H1 (cell line): ENCODE data around the gene AKIRIN1. TPM values are rescaled to one million over a fixed set of nuclear protein-coding genes. Genes with fewer than 3 reads are reported as not detected.

Source experiments
- CEBPB ChIP-seq: IDR thresholded peaks from 2 replicates; pipeline ENCODE4 v1.6.1; 2012; ENCODE audit warnings: low read depth, low read length
- CTBP2 ChIP-seq: IDR thresholded peaks from 2 replicates; pipeline ENCODE4 v1.7.0; 2011; ENCODE audit warnings: borderline replicate concordance, mild to moderate bottlenecking, moderate library complexity, mixed read lengths, low read length; ENCODE audit not compliant: insufficient read depth, insufficient read length
- E2F6 ChIP-seq: IDR thresholded peaks from 2 replicates; pipeline ENCODE4 v1.6.1; 2012; ENCODE audit warnings: inconsistent platforms
- EP300 ChIP-seq, 2 experiments: IDR thresholded peaks; 1 replicate in 1 of 2; 2 replicates in 1 of 2; pipeline ENCODE4 v1.6.1; 2011 to 2012; ENCODE audit warnings: low read depth in 2 of 2, low read length in 2 of 2, mild to moderate bottlenecking in 2 of 2, borderline replicate concordance in 1 of 2, inconsistent platforms in 1 of 2, moderate library complexity in 1 of 2
- GTF2F1 ChIP-seq: IDR thresholded peaks from 2 replicates; pipeline ENCODE4 v1.6.1; 2012; ENCODE audit warnings: low read depth, low read length, improper control_type of control experiment, borderline replicate concordance
- KDM5A ChIP-seq: fragments of 200-600 bp; IDR thresholded peaks from 2 replicates; pipeline ENCODE4 v1.7.1; 2012; ENCODE audit warnings: mild to moderate bottlenecking, low read length, inconsistent platforms, mixed read lengths
- MAX ChIP-seq: IDR thresholded peaks from 2 replicates; pipeline ENCODE4 v1.6.1; 2012; ENCODE audit warnings: inconsistent platforms
- POLR2A ChIP-seq, 2 experiments: IDR thresholded peaks; 1 replicate in 1 of 2; 2 replicates in 1 of 2; pipeline ENCODE4 v1.6.1; 2011; ENCODE audit warnings: low read depth in 2 of 2, low read length in 2 of 2, mild to moderate bottlenecking in 2 of 2; ENCODE audit errors: control extremely low read depth in 1 of 2
- RNF2 ChIP-seq: fragments of 200-900, 300-1000 bp; sonication (generic); IDR thresholded peaks from 2 replicates; pipeline ENCODE4 v1.7.1; 2016; ENCODE audit warnings: borderline replicate concordance, low read depth, mild to moderate bottlenecking, antibody characterized with exemption, low read length; ENCODE audit not compliant: poor library complexity, severe bottlenecking; ENCODE audit errors: missing control alignments
- RXRA ChIP-seq: IDR thresholded peaks from 2 replicates; pipeline ENCODE4 v1.6.1; 2011; ENCODE audit warnings: low read depth, mild to moderate bottlenecking, low read length, moderate library complexity; ENCODE audit not compliant: insufficient read depth
- SIN3A ChIP-seq, 2 experiments: IDR thresholded peaks in 1 of 2; conservative IDR thresholded peaks in 1 of 2; 2 replicates each; pipeline ENCODE4 v1.6.1; 2011 to 2012; ENCODE audit warnings: low read length in 2 of 2, improper control_type of control experiment in 1 of 2, low read depth in 1 of 2, mild to moderate bottlenecking in 1 of 2
- TAF1 ChIP-seq: IDR thresholded peaks from 2 replicates; pipeline ENCODE4 v1.6.1; 2011; ENCODE audit warnings: mild to moderate bottlenecking, low read depth, low read length
- TAF7 ChIP-seq: optimal IDR thresholded peaks from 2 replicates; pipeline ENCODE3; 2011; ENCODE audit warnings: low read depth, mild to moderate bottlenecking, inconsistent platforms, low read length, moderate library complexity, borderline replicate concordance
- TBP ChIP-seq: IDR thresholded peaks from 2 replicates; pipeline ENCODE4 v1.6.1; 2011; ENCODE audit warnings: low read depth, low read length, improper control_type of control experiment
- polyA plus RNA-seq, 7 experiments: library from polyadenylated mRNA; depleted of rRNA in 3 of 7; stranded (reverse) in 5 of 7; unstranded in 2 of 7; fragments of >200 nt in 5 of 7; fragments of 200-250 nt in 2 of 7; gene quantifications; 1 replicate in 5 of 7; 2 replicates in 1 of 7; 4 replicates in 1 of 7; pipeline versions ENCODE4 v1.2.1 to v1.2.3, GENCODE V29; 2011 to 2013; ENCODE audit warnings: missing spikeins in 2 of 7, mixed read lengths in 2 of 7
- total RNA-seq: library from RNA; stranded (reverse); fragmentation: NEBNext Ultra II Directional; extraction: Animal tissue kit (Norgen Biotek cat#: 25700); gene quantifications from 2 replicates; pipeline ENCODE4 v1.2.1, GENCODE V29; 2021

The AKIRIN1 gene
- total and polyA plus RNA-seq, 2 of the 8 experiments (the other 6 are each of a cell fraction or from before 2014, with no cell fraction given): 148 to 236 TPM

GRCh38 chr1:39016604-39017171, 25.6 kb downstream of the AKIRIN1 start (continued):
- TF ChIP-seq CTBP2 (no peak), GTF2F1 (0 out of 2 replicates have a peak, but pooled peaks have one; percentile 5), RXRA (no peak), POLR2A (IDR thresholded peaks at IDR 0.05; ENCODE audit: control extremely low read depth in 1 of 2, low read depth in 2 of 2, low read length in 2 of 2) (peak in 1 of 2 experiments; percentile 45; a peak in 2 of 3 replicates), CEBPB (peak; percentile 33; the same call in 1 of the 2 replicates), EP300 (IDR thresholded peaks at IDR 0.05; ENCODE audit: borderline replicate concordance in 1 of 2, low read depth in 2 of 2, low read length in 2 of 2) (peak in 1 of 2 experiments; percentile 41; a peak in 1 of 3 replicates), KDM5A (no peak), TAF7 (peak; percentile 38), MAX (0 out of 2 replicates have a peak, but pooled peaks have one; percentile 32), SIN3A (conservative IDR thresholded peaks at IDR 0.05 in 1 of 2, IDR thresholded peaks at IDR 0.05 in 1 of 2; ENCODE audit: low read depth in 1 of 2, low read length in 2 of 2) (0 out of 4 replicates have a peak, but pooled peaks of 1 of the 2 experiments have one; percentile 24), E2F6 (0 out of 2 replicates have a peak, but pooled peaks have one; percentile 15), RNF2 (no peak), TBP (0 out of 2 replicates have a peak, but pooled peaks have one; percentile 37), TAF1 (0 out of 2 replicates have a peak, but pooled peaks have one; percentile 8)
